NK-92 treated with Interleukin-12 subunit alpha and Interleukin-12 subunit beta, amount 100 ng/mL, for 24 hours (cell line): Measurements from ENCODE around the gene XKR7.

Experiments used
- DNase-seq: peaks from one replicate; lab custom pipeline; 2025; lab: John Stamatoyannopoulos, UW

XKR7 gene

DNA sequence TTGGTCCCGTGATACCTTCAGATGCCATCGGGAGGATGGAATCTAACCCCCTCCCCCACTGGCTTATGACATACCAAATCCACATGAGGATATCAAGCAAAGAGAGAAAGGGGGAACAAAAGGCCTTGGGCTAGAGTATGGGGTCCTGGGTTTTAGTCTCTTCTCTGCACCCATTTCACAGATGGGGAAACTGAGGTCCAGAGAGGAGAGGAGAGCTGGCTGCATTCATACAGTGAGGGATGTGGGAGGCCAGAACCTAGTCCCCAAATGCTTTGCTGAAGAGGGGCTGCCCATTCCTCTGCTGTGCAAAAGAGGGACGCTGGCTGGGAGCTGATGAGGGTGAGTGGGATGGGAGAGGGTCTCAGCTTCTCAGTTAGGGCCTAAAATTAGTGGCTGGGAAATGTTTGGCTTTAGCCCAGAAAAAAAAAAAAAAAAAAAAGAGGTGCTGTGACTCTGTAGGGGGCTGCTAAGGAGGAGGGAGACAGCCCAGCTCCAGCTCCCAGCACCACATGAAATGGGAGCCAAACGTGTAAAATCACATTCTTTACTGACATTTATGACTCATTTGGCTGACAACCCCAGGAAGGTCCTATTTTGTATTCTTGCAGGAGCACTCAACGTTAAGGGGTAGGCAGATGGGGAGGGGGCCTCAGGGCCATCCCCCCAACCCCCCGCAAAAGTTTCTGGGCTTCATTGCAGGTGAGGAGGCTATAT is 11.9 kb downstream of the XKR7 start:
- no peak for DNase-seq

DNA sequence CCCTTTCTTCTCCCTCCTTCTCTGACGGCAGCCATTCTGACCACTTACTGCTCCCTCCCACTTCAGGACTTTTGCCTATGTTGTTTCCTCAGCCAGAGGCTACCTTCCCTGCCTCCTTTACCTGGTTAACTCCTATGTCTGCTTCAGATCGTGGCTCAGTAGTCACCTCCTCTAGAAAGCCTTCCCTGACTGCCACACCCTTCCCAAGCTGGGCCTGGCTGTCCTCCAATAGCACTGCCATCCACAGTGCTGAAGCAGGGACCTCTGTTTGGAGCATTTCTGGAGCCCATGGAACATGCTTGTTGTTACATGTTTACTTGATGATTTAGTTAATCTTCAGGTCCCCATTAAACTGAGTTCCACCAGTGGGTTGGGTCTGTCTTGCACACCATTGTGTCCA is 13.8 kb downstream of the XKR7 start:
- DNase-seq = no peak

DNA sequence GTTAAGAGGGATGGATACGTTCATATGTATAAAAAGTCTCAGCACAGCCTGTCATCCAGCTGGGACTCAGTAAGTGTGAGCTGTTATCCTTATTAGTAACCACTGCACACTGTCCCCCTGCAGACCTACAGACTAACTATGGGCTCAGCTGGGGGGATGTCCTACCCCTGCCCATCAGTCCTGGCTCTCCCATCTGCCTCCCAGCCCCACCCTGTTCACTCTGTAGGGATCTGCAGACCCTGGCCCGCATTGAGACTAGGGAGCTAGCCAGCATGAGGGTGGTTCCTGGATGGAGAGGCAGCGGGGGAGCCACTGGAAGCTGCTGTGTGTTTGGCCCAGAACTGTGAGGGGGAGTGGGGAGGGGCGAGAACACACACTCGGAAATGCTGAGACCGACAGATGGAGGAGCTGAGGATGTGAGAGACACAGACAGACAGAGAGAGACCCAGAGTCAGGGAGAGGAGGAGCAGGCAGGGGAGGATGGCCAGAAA is 17.1 kb downstream of the XKR7 start:
- no peak for DNase-seq

DNA sequence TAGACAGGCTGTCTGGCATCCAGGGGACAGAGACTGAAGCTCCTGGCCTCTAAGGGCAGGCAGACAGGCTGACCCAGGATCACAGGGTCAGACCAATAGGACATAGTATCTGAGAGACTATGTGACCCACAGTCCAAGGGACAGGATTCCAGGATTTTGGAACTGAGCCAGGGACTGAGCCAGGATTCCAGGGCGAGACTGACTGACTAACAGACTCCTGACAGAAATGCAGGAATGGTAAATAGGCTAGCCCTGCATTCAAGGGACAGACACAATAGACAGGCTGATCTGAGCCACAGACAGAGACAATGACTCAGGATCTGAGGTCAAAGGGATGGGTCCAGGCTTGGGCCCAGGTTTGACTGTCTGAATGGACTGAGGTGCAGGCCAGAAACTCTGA is 19.8 kb downstream of the XKR7 start:
- DNase-seq = no peak

DNA sequence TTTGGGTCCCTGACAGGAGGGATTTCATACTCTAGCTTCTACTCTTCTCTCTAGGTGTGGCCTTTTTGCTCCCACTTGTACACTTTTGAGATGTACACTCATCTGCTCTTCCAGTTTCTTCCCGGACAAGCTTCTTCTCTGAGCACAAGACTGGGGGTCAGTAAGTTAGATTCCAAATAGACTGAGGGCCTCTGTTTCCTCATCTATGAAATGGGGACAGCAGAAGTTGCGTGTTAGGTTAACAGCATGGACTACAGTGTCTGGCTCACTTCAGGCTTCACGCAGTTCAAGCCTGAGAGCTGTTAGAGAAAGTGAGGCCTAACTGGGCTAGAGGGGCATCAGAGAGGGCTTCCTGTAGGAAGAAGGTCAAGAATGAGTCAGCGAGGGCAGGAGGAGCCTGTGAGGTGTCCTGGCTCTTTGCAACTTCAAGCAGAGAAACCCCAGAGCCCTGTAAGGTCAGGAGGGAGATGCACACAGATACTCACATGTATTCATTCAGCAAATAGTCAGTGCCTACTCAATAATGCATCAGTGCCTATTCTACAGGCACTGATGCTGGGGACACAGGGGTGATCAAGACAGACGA is 20.6 kb downstream of the XKR7 start:
- DNase-seq = no peak

DNA sequence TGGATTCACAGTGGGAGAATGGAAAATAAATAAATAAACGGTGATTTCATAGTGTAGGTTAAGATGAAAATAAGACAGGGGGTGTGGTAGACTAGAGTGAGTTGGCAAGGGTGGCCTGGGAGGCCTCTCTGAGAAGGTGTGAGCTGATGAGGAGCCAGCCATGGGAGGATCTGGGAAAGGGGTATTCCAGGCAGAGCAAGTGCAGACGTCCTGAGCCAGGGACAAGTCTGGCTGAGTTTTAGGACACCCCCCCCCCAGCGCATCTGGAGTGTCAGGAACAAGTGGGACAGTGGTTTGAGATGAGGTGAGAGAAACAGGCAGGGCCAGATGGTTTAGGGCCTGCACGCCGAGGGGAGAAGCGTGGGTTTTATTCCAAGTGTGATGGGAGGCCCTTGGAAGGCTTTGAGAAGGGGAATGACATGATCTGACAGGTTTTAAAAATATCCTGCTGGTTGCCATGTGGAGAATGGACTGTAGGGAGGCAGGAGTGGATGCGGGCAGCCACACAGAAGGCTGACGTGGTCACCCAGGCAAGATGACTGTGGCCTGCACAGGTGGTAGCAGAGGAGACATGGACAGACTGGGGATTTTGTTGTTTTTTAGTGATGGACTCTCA is 21.2 kb downstream of the XKR7 start:
- DNase-seq = no peak

DNA sequence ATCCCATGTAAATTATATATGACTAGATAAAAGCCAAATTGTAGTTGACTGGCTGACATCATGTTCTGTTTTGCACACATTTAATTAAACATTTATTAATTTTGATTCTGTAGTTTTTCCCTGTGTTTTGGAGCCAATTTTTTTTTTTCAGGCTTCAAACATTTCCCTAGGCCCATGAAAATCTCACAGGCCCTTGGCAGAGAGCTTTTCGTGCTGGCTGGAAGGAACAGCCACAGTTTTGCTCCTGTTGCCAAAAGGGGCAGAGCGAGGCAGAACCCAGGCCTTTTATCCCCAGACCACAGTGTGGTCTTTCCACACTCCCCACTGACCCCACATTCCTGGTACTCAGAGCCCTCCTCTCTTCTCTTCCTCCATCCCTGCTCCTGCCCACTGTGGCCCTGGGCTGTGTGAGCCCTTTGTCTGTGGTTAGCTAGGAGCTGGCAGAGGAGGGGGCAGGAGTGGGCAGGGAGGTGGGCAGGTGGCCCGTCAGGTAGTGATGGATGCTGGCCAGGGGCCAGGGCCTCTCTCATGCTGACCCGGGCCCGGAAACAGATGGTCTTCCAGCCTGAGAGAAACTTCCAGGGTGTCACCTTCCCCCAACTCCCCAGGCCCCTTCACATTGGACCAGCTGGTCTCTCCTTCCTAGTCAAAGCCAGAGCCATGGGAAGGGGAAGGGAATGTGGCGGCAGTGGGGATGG is 22.8 kb downstream of the XKR7 start:
- DNase-seq = no peak

DNA sequence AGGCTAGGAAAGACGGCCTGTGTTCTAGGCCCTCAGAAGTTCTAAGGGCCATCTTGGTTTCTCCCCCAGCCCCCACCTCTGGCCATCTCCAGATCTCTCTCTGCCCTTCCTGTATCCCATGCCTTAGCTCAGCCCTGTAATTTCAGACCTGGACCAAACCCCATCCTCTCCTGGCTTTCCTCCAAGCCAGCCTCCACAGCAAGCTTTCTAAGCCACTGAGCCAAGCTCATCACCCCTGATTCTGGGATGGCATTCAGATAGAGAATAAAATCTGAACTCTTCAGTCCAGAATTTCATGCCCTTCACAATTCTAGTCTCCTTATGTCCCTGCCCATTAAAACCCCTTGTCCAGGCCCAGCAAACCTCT is 23.4 kb downstream of the XKR7 start:
- no peak for DNase-seq

DNA sequence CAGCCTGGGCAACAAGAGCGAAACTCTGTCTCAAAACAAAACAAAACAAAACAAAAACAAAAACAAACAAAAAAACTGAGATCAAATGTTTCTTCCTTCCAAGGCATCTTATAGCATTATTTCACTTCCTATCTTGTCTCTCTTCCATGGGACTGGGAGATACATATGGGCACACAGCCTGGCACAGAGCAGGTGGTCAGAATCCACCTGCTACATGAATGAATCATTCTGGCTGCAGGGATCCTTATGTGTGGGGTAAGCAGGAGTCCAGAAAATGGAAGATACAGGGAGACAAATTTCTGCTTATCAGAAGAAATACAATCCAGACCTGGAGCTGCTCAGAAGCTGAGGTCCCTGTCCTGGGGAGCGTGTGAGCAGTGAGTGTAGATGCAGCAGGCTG is 24.1 kb downstream of the XKR7 start:
- DNase-seq = no peak

DNA sequence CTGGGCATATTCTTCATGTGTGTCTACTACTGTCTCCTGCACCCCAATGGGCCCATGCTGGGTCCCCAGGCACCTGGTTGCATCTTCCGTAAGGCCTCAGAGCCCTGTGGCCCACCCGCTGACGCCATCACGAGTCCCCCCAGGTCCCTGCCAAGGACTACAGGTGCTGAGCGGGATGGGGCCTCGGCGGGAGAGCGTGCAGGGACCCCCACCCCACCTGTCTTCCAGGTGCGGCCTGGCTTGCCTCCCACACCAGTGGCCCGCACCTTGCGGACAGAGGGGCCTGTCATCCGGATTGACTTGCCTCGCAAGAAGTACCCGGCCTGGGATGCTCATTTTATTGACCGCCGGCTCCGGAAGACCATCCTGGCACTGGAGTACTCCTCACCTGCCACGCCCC is 29.0 kb downstream of the XKR7 start:
- DNase-seq = no peak

DNA sequence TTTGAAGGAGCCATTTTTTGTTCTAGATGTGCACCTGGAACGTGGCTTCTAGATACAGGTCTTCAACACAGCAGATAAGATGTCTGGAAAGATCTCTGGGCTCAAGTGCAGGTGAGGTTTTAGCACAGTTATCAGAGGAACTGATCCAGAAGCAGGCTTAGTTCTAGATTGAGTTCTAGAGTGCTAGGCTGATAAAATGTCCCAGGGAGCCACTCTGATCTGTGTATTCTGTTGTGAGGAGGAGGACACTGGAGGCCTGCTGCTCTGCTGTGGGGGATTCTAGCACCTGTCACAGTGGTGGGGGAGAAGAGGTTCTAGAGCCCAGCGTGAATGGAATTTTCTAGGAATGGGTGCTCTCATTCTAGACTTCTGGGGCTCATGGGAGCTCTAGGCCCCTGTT is 30.3 kb downstream of the XKR7 start:
- no peak for DNase-seq

DNA sequence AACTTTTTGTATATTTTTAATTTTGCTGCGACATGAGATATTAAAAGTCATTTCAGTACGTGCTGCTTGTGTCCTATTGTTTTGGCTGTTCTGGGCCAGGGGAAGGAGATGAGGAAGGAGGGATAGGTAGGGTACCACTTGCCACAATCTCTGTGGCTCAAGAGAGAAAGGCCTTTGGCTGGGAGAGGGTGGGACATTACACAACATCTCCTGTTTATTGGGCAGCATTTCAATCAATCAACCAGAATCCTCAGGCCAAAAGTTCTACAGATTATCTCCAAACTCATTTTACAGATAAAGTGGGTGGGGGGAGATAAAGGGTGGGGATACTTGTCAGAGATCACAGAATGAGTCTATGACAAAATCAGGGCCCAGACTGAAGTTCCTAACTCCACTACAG is 35.4 kb downstream of the XKR7 start:
- DNase-seq = no peak

DNA sequence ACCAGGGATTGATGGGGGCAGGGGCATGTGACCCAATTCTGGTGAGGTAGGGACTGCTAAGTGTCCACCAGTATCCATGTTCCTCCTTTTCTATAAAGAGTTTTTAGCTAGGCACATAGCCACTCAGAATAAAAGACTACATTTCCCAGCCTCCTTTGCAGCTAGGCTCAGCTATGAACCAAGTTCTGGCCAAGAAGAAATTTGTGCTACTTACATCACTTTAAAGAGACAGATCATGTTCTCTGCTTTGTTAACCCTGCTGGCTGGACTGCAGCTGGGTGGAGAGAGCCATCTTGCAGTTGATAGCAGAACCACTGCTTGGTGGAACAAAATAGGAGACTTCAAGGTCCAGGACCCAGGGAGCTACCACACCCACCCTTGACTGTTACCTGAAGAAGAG is 37.0 kb downstream of the XKR7 start:
- DNase-seq = no peak

DNA sequence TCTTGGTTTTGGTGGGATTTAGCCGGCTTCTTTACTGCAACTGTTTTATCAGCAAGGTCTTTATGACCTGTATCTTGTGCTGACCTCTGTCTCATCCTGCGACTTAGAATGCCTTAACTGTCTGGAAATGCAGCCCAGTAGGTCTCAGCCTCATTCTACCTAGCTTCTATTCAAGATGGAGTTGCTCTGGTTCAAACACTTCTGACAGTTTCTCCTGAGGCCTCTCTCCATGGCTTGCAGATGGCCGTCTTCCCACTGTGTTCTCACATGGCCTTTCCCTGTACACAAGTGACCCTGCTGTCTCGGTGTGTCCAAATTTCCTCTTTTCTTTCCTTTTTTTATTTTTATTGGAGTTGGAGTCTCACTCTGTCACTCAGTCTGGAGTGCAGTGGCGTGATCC is 38.1 kb downstream of the XKR7 start:
- DNase-seq = no peak

DNA sequence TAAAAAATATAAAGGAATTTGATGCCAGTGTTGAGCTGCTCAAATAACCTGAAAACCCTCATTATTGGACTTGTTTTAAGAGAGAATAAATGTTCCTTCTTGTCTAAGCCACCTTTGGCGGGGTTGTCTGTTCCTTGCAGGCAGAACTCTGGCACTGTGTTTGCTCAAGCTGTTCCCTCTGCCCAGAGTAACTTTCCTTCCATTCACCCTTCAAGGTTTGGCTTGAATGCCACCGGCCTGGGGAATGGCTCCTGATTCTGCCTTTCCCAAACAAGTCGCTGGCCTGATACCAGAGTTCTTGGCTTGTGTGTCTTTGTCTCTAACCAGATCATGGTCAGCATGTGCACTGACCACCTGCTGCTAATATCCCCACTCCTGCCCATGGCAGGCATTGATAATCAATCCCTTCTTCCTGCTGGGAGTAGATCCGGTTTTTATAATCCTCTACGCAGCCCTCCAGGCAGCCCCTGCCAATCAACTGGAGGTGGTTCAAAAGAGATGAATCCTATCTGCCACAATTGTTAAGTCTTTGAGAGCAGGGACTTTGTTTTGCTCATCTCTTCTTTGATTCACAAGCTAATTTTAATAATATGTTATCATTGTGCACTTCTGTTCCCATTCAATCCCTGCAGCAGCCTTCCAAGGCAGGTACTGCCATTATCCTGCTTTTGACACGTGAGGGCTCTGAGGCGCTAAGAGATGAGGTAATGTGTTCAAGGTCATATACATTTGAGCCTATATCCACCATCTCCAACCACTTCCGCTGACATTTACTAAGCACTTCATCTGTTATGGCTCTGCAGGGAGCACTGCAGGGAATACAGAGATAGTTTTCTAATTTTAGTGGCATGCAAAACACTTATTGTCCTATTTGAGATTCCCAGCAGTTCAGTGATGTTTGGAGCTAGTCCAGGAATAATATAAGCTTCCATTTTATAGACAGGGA is 39.2 kb downstream of the XKR7 start:
- no peak for DNase-seq

DNA sequence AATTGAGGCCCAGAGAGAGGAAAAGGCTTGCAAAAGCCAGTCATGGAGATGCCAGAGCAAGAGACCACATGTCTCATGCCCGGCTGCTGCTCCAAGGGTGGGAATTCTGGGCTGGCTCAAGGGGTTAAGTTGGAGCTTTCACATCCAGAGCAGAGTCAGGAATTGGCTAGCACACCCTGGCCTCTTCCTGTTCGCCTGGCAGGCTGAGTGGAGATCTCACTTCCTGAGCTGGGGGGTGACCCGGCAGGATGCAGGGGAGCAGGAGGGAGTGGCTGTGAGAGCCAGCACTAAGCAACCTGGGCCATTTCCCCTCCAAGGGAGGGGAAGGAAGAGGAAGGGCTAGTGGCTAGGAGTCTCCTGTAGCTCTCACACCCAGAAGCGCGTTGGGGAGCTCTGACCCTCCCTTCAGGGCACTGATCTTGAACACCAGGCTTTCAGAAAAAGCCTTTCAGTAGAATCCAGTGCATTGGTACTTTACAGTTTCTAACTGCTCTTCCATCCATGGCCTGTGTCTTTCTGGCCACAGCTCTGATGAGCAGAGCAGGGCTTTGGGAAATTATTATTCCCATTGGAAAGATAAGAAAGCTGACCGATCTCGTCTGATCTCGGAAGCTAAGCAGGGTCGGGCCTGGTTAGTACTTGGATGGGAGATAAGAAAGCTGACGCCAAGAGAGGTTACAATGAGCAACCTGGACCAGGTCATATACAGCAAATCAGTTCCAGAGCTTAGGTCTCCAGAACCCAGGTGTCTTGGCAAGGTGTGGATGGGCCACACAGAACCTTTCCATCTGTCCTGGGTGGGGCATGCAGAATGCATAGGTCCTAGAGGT is 40.1 kb downstream of the XKR7 start:
- no peak for DNase-seq

DNA sequence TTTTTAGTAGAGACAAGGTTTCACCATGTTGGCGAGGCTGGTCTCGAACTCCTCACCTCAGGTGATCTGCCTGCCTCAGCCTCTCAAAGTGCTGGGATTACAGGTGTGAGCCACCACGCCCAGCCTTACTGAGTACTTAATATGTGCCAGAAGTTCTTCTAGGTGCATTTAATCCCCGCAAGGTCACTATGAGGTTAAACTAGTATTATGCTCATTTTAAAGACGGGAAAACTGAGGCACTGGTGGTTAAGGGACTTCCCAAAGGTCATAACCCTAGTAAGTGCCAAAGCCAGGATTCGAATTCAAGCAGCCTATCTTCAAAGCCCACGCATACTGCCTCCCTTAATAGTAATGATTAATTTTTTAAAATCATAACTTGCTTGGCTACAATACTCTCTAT is 41.6 kb downstream of the XKR7 start:
- no peak for DNase-seq

DNA sequence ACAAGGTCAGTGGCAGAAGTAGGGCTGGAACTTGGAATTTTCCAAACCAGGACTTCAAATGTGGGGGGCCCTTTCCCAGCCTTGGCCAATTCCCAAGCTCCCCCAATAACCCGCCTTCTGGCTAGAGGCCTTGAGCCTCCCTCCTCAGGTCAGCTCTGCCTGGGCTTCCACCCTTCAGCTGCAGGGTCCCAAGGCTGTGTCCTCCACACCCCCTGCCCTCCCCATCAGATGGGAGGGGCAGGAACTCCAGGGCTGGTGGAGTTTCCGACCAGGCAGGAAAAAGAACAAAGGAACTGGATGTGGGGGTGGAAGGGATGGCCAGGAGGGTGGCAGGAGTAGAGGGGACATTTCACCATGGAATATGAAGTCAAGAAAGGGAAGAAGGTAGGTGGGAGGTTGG is 42.1 kb downstream of the XKR7 start, which contains the start of gene CCM2L:
Gene CCM2L, plus strand, starts transcription at position 338 of the 400 bp plus-strand sequence. Its CDS starts 17 bp downstream, at position 355.
- DNase-seq = no peak

DNA sequence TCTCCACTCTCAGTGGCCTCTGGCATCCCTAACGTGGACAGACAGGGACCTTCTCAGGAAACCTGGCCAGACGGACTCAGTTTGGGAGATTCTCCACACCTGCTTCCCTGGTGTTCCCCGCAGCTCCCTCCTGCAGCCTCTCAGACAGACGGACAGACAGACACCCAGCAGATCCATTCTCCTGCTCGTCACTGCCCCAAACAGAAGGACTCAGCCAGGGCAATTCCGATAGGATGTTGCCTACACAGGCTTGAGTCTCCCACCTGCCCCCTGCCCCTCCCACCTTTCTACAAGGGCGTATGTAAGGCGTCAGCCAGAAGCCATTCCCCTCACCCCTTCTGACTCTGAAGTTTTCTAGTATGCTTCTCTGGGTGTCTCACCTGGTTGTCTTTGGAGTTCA is 42.7 kb downstream of the XKR7 start:
- DNase-seq = no peak

DNA sequence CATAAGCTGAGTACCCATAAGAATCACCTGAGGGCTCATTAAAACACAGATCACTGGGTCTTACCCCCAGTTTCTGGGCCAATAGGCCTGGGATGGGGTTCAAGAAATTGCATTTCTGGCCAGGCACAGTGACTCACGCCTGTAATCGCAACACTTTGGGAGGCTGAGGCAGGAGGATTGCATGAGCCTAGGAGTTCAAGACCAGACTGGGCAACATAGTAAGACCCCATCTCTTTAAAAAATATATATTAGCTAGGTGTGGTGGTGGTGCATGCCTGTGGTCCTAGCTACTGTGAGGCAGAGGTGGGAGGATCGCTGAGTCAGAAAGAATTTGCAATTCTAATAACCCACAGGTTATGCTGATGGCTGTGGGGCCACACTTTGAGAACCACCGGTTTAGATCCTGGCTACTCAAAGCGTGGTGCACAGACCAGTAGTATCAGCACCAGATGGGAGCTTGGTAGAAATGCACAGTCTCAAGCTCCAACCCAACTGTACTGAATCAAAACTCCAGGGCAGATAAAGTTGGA is 44.3 kb downstream of the XKR7 start:
- no peak for DNase-seq

DNA sequence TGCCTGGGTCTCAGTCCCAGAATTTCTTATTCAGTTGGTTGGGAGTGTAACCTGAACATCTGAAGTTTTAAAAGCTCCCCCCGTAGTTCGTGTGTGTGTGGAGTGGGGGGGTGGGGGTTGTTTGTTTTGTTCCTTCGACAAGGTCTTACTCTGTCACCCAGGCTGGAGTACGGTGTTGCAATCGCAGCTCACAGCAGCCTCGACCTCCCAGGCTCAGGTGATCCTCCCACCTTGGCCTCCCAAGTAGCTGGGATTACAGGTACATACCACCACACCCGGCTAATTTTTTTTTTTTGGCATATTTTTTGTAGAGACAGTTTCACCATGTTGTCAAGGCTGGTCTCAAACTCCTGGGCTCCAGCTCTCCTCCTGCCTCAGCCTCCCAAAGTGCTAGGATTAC is 45.4 kb downstream of the XKR7 start:
- no peak for DNase-seq
